PC-3 (cell line): Measurements from ENCODE around the gene GPRC6A. TPM values are rescaled to one million over a fixed set of nuclear protein-coding genes. Genes with fewer than 3 reads are reported as not detected.
A peak's percentile ranks its signal among the peaks of the same experiment; 100 is the strongest.
"Not testable (repeated sequence)": the region's sequence is repeated elsewhere in the genome, so short reads cannot be mapped to it uniquely, and the experiment has no call there.

ENCODE experiments used
- ATAC-seq: fragments of 200-7000 bp; cut with Tn5 transposase; 2 replicates; pipeline ENCODE4 v1.9.1; 2020; ENCODE audit warnings: mild to moderate bottlenecking, moderate library complexity
- BruUV-seq: library from RNA; stranded (reverse); fragments of 400-500 nt; replicated peaks from 2 replicates; lab custom pipeline; 2021; lab: Mats Ljungman, UMichigan
- CTCF ChIA-PET: fragments of 300-600 bp; sonication (Branson Sonifier 250); formaldehyde crosslinking; loops from one replicate; lab custom pipeline; 2022; ENCODE audit warnings: antibody characterized with exemption; lab: Charles Lee
- POLR2A ChIA-PET: fragments of 300-600 bp; sonication (Branson Sonifier 250); formaldehyde crosslinking; loops from one replicate; lab custom pipeline; 2022; ENCODE audit warnings: antibody characterized with exemption; ENCODE audit not compliant: unreplicated experiment; lab: Charles Lee
- DNase-seq: peaks from one replicate; pipeline ENCODE4 v3.0.0-alpha.2; 2015
- H2AFZ ChIP-seq: fragments of 300-600 bp; sonication (generic); 2 replicates; pipeline ENCODE4 v1.6.0; 2016; ENCODE audit warnings: antibody characterized with exemption, low read length
- H3F3A ChIP-seq: fragments of 300-600 bp; sonication (generic); one replicate; pipeline ENCODE4 v1.6.0; 2017; ENCODE audit warnings: antibody characterized with exemption, low read length, control low read depth, mild to moderate bottlenecking; ENCODE audit not compliant: unreplicated experiment
- H3K27ac ChIP-seq: fragments of 300-600 bp; sonication (generic); 2 replicates; pipeline ENCODE4 v1.5.1; 2016; ENCODE audit warnings: mild to moderate bottlenecking, low read length
- H3K27me3 ChIP-seq: fragments of 300-600 bp; sonication (generic); 2 replicates; pipeline ENCODE4 v1.6.1; 2016; ENCODE audit warnings: low read length, mixed read lengths
- H3K36me3 ChIP-seq: fragments of 300-600 bp; sonication (generic); 2 replicates; pipeline ENCODE4 v1.6.1; 2016; ENCODE audit warnings: low read depth, mixed run types, low read length, mixed read lengths
- H3K4me1 ChIP-seq: fragments of 300-600 bp; sonication (generic); 2 replicates; pipeline ENCODE4 v1.5.1; 2016; ENCODE audit warnings: low read length; ENCODE audit not compliant: insufficient read depth
- H3K4me2 ChIP-seq: fragments of 300-600 bp; sonication (generic); 2 replicates; pipeline ENCODE4 v1.6.0; 2016; ENCODE audit warnings: low read length
- H3K4me3 ChIP-seq: fragments of 300-600 bp; sonication (generic); 2 replicates; pipeline ENCODE4 v1.5.1; 2016; ENCODE audit warnings: mild to moderate bottlenecking, low read length, mixed read lengths
- H3K79me2 ChIP-seq: fragments of 300-600 bp; sonication (generic); 2 replicates; pipeline ENCODE4 v1.6.1; 2017; ENCODE audit warnings: low read length, mixed read lengths
- H3K9ac ChIP-seq: fragments of 300-600 bp; sonication (generic); 2 replicates; pipeline ENCODE4 v1.6.0; 2016; ENCODE audit warnings: mild to moderate bottlenecking, low read length
- H3K9me2 ChIP-seq: fragments of 300-600 bp; sonication (generic); replicated peaks from 2 replicates; pipeline ENCODE4 v1.6.1; 2016; ENCODE audit warnings: mixed run types, low read length, mixed read lengths
- H3K9me3 ChIP-seq: fragments of 300-600 bp; sonication (generic); 2 replicates; pipeline ENCODE4 v1.6.1; 2016; ENCODE audit warnings: low read length, mixed read lengths
- H4K20me1 ChIP-seq: fragments of 300-600 bp; sonication (generic); 2 replicates; pipeline ENCODE4 v1.6.1; 2016; ENCODE audit warnings: low read length, mixed read lengths
- EZH2 ChIP-seq: fragments of 300-600 bp; sonication (generic); IDR thresholded peaks from one replicate; pipeline ENCODE4 v1.6.1; 2017; ENCODE audit warnings: antibody characterized with exemption, mild to moderate bottlenecking, low read length; ENCODE audit not compliant: unreplicated experiment
- EZH2phosphoT487 ChIP-seq: fragments of 300-600 bp; sonication (generic); IDR thresholded peaks from 2 replicates; pipeline ENCODE4 v1.6.1; 2018; ENCODE audit warnings: mild to moderate bottlenecking, antibody characterized with exemption, low read length, borderline replicate concordance
- intact Hi-C: fragments of 100-400 bp; cut with micrococcal nuclease; formaldehyde crosslinking; loops from 2 replicates; pipeline ENCODE4 v1.9.0; 2023
- total RNA-seq: library from RNA; depleted of rRNA; stranded (reverse); fragments of >200 nt; gene quantifications from 2 replicates; pipeline ENCODE4 v1.2.3, GENCODE V29; 2014
- TF ChIP-seq, protein P1 (sequence below): fragments of 300-600 bp; sonication (generic); conservative IDR thresholded peaks from 2 replicates; pipeline ENCODE4 v1.5.1; 2017; ENCODE audit warnings: antibody characterized with exemption, low read depth, mild to moderate bottlenecking, low read length

GPRC6A gene
- total RNA-seq, 1 experiment from 2014 or later = not detected

DNA sequence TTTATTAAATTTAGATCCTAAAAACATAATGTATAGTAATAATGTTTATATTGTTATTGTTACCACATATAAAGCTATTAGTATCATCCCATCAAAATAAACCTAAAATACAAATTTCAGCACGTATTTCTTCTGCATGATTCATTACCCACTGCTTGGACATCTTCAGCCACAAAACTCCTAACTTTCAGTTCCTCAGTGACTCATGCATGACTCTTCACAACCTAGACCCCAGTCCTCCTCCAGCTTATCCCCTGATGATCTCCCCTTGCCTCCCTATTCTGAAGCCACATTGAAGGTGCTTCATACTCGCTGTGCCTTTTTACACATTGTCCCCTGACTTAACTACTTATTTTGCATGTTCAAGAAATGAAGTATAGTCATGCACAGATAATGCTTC is 11.2 kb upstream of the GPRC6A start:
- ChIA-PET POLR2A (no interaction called here), CTCF (no interaction called here)
- TF ChIP-seq, protein P1, sequence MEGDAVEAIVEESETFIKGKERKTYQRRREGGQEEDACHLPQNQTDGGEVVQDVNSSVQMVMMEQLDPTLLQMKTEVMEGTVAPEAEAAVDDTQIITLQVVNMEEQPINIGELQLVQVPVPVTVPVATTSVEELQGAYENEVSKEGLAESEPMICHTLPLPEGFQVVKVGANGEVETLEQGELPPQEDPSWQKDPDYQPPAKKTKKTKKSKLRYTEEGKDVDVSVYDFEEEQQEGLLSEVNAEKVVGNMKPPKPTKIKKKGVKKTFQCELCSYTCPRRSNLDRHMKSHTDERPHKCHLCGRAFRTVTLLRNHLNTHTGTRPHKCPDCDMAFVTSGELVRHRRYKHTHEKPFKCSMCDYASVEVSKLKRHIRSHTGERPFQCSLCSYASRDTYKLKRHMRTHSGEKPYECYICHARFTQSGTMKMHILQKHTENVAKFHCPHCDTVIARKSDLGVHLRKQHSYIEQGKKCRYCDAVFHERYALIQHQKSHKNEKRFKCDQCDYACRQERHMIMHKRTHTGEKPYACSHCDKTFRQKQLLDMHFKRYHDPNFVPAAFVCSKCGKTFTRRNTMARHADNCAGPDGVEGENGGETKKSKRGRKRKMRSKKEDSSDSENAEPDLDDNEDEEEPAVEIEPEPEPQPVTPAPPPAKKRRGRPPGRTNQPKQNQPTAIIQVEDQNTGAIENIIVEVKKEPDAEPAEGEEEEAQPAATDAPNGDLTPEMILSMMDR = no peak
- TF ChIP-seq EZH2 (no peak), EZH2phosphoT487 (no peak)
- H3K9me2 ChIP-seq = no peaks in the 10 kb centered on the region
- no peaks in the 10 kb centered on the region for H3K9me3 ChIP-seq
- H3F3A ChIP-seq = no peaks in the 10 kb centered on the region
- ATAC-seq (peak; percentile 78), DNase-seq (peak; percentile 62)
- no peak overlapping the region for H3K4me3 ChIP-seq
- H3K27me3 ChIP-seq = no peaks in the 10 kb centered on the region
- no TSS peak for BruUV-seq
- no peaks in the 10 kb centered on the region for H3K36me3 ChIP-seq
- H2AFZ ChIP-seq = no peak overlapping the region
- no peaks in the 10 kb centered on the region for H4K20me1 ChIP-seq
- H3K79me2 ChIP-seq = no peaks in the 10 kb centered on the region
- no peak overlapping the region for H3K9ac ChIP-seq
- H3K27ac ChIP-seq = no peak overlapping the region
- no peaks in the 10 kb centered on the region for H3K4me1 ChIP-seq
- H3K4me2 ChIP-seq = no peak overlapping the region
- intact Hi-C loops = no loop called here

DNA sequence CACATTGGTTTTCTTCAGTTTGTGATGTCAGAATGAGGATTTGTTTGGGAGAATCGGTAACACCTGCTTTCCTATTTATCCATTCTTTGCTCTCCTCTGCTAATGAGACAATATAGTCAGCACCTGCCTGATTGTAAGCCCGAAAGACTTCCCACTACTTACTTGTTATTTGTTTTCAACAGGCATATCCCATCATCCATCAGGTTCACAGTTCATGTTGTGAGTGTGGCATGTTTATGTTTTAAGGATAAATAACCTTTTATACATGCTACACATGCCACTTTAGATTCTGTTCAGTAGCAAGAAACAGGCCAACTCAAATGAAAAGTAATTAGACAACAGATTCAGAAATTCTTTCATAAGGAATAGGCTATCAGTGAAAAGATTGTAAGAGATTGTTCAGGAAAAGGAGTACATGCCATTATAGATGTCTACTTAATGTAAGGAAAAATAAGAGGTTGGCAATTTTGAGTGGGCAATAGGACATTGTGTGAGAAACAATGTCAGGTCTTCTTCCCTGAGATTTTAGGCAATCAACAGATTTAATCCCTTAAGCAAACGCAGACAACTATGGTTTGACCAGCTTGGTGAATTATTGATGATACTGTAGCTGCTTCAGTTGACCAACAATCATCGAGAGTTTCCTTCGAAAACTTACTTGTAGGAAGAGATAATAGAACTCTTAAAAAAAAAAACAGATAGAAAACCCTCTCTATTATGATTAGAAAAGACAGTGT is 7.9 kb upstream of the GPRC6A start:
- ATAC-seq = no peak
- H3K27ac ChIP-seq = no peak overlapping the region
- no peaks in the 10 kb centered on the region for H3F3A ChIP-seq
- POLR2A ChIA-PET = no interaction called here
- H2AFZ ChIP-seq = no peak overlapping the region
- H3K9me2 ChIP-seq = no peaks in the 10 kb centered on the region
- TF ChIP-seq EZH2phosphoT487 (no peak), EZH2 (no peak)
- TF ChIP-seq, protein P1 = no peak
- H3K9me3 ChIP-seq = no peaks in the 10 kb centered on the region
- no peaks in the 10 kb centered on the region for H3K79me2 ChIP-seq
- no peaks in the 10 kb centered on the region for H3K4me1 ChIP-seq
- no peaks in the 10 kb centered on the region for H4K20me1 ChIP-seq
- no peaks in the 10 kb centered on the region for H3K27me3 ChIP-seq
- no peaks in the 10 kb centered on the region for H3K36me3 ChIP-seq
- CTCF ChIA-PET = no interaction called here
- intact Hi-C loops = no loop called here
- no peak overlapping the region for H3K9ac ChIP-seq
- BruUV-seq = no TSS peak
- DNase-seq = no peak
- H3K4me2 ChIP-seq = no peak overlapping the region
- H3K4me3 ChIP-seq = no peak overlapping the region

DNA sequence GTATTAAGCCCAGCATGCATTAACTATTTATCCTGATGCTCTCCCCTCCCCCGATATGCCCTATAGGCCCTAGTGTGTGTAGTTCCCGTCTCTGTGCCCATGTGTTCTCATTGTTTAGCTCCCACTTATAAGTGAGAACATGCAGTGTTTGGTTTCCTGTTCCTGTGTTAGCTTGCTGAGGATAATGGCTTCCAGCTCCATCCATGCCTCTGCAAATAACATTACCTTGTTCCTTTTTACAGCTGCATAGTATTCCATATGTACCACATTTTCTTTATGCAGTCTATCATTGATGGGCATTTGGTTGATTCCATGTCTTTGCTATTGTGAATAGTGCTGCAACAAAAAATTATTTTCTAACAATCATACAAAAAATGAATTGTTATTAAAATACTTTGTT is 5.6 kb upstream of the GPRC6A start:
- H3K27me3 ChIP-seq, intact Hi-C loops, H3K4me3 ChIP-seq, BruUV-seq, H3F3A ChIP-seq, H3K27ac ChIP-seq, H3K9ac ChIP-seq, H3K4me1 ChIP-seq, H3K79me2 ChIP-seq, CTCF ChIA-PET, ATAC-seq, H3K4me2 ChIP-seq, H3K9me3 ChIP-seq, DNase-seq, H4K20me1 ChIP-seq, H2AFZ ChIP-seq, POLR2A ChIA-PET, H3K9me2 ChIP-seq, H3K36me3 ChIP-seq: not testable (repeated sequence)
